Activated CD4-positive, alpha-beta T cell treated with anti-CD3 and anti-CD28 coated beads, Interleukin-10, Interleukin-2, amounts not matched to agents 100 ng/mL and 50 ng/mL, durations not matched to agents 16 hours and 8 hours (primary cell): ENCODE measurements around the gene CHI3L1.
A peak's percentile ranks its signal among the peaks of the same experiment; 100 is the strongest.
"Not testable (repeated sequence)": the region's sequence is repeated elsewhere in the genome, so short reads cannot be mapped to it uniquely, and the experiment has no call there.

ENCODE experiments used
- DNase-seq: peaks from one replicate; pipeline ENCODE4 v3.0.0-alpha.2; 2020

Gene CHI3L1

GRCh38 chr1:203186446-203187303 is at the start of gene CHI3L1:
TSS of gene CHI3L1 (minus strand) at chr1:203186704. CDS start at chr1:203186623, 81 bp downstream.
- DNase-seq, result no peak

- not testable (repeated sequence) for DNase-seq
These were observed 48.4 kb upstream of the CHI3L1 start for GRCh38 chr1:203234901-203235300.

- DNase-seq, result no peak
These were observed 43.1 kb upstream of the CHI3L1 start, which contains the start of gene CHIT1 for GRCh38 chr1:203229471-203230135. TSS of gene CHIT1 (minus strand) at chr1:203229673. CDS start at chr1:203229636, 37 bp downstream.

- no peak for DNase-seq
These were observed 42.2 kb upstream of the CHI3L1 start for GRCh38 chr1:203228670-203229069.

GRCh38 chr1:203227371-203228083 is 41.0 kb upstream of the CHI3L1 start:
- DNase-seq, result no peak

GRCh38 chr1:203225071-203225470 is 38.6 kb upstream of the CHI3L1 start:
- no peak for DNase-seq

- no peak for DNase-seq
These were observed 36.7 kb upstream of the CHI3L1 start for GRCh38 chr1:203223012-203223775.

GRCh38 chr1:203219934-203220333 is 33.4 kb upstream of the CHI3L1 start:
- DNase-seq, result no peak

GRCh38 chr1:203219171-203219570 is 32.7 kb upstream of the CHI3L1 start:
- no peak for DNase-seq

- no peak for DNase-seq
These were observed 31.2 kb upstream of the CHI3L1 start for GRCh38 chr1:203217668-203218067.

GRCh38 chr1:203217139-203217655 is 30.7 kb upstream of the CHI3L1 start:
- DNase-seq, result no peak

GRCh38 chr1:203216274-203217138 is 30.0 kb upstream of the CHI3L1 start:
- peak; percentile 69 for DNase-seq

- DNase-seq, result no peak
These were observed 29.1 kb upstream of the CHI3L1 start for GRCh38 chr1:203215573-203215972.

GRCh38 chr1:203214871-203215270 is 28.4 kb upstream of the CHI3L1 start:
- DNase-seq, result no peak

- DNase-seq, result no peak
These were observed 26.6 kb upstream of the CHI3L1 start for GRCh38 chr1:203213126-203213525.

- no peak for DNase-seq
These were observed 25.3 kb upstream of the CHI3L1 start for GRCh38 chr1:203211812-203212211.

GRCh38 chr1:203210988-203211387 is 24.5 kb upstream of the CHI3L1 start:
- DNase-seq, result no peak

- DNase-seq, result no peak
These were observed 23.8 kb upstream of the CHI3L1 start for GRCh38 chr1:203210350-203210749.

- DNase-seq, result no peak
These were observed 21.7 kb upstream of the CHI3L1 start for GRCh38 chr1:203208181-203208580.

- no peak for DNase-seq
These were observed 21.2 kb upstream of the CHI3L1 start for GRCh38 chr1:203207751-203208150.

GRCh38 chr1:203206129-203206687 is 19.7 kb upstream of the CHI3L1 start:
- DNase-seq, result no peak
